ENCODE results near the gene CAD. TPM values are rescaled to one million over a fixed set of nuclear protein-coding genes. Genes with fewer than 3 reads are reported as not detected.

CAD gene
- total RNA-seq, 2 donors from 2014 or later = 11.1 to 49.1 TPM

DNA sequence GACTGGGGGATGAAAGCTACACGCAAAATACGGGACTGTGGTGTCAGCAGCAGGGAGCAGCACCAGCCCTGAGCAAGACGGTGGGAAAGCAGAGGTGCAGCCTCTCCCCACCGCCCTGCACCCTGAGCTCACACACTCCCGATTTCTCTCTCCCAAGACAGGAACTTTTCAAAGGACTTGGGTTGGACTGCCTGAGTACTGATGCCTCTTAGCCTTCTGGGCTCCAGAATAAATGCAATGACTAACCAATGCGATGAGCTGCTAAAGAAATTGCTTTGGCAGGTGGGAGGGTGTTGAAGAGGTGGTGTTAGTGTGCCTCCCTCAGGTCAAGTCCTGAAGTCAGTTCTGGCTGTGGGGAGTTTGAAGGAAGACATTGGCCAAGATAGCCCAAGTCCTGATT lies 74.7 kb downstream of the CAD start:
- no peak overlapping the region for H3K4me3 ChIP-seq
- DNase-seq = no peak
- H3K36me3 ChIP-seq = no peaks in the 10 kb centered on the region
- TF ChIP-seq, protein P1, sequence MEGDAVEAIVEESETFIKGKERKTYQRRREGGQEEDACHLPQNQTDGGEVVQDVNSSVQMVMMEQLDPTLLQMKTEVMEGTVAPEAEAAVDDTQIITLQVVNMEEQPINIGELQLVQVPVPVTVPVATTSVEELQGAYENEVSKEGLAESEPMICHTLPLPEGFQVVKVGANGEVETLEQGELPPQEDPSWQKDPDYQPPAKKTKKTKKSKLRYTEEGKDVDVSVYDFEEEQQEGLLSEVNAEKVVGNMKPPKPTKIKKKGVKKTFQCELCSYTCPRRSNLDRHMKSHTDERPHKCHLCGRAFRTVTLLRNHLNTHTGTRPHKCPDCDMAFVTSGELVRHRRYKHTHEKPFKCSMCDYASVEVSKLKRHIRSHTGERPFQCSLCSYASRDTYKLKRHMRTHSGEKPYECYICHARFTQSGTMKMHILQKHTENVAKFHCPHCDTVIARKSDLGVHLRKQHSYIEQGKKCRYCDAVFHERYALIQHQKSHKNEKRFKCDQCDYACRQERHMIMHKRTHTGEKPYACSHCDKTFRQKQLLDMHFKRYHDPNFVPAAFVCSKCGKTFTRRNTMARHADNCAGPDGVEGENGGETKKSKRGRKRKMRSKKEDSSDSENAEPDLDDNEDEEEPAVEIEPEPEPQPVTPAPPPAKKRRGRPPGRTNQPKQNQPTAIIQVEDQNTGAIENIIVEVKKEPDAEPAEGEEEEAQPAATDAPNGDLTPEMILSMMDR (IDR thresholded peaks at IDR 0.05) = no peak
- no peak overlapping the region for H3K27ac ChIP-seq
- intact Hi-C loops (cut with DNase I) = no loop called here
- H3K27me3 ChIP-seq = no peaks in the 10 kb centered on the region
- no peak overlapping the region for H3K9ac ChIP-seq (ENCODE audit: low read depth in 2 of 2, low read length in 2 of 2)
- H3K4me1 ChIP-seq = no peaks in the 10 kb centered on the region
- no peaks in the 10 kb centered on the region for H3K9me3 ChIP-seq

Other genes starting within 250 kb of the CAD start
- gene MAPRE3, start 246.7 kb upstream of the CAD start, total RNA-seq = 10 to 100 TPM; 21.6 to 22.0 TPM
- gene TMEM214, start 184.4 kb upstream of the CAD start, total RNA-seq = 100 to 1,000 TPM in 1 of 2 donors, 10 to 100 TPM in 1; 76.6 to 121 TPM
- gene AGBL5, start 165.7 kb upstream of the CAD start, total RNA-seq = 10 to 100 TPM; 15.1 to 16.8 TPM
- gene OST4, start 145.7 kb upstream of the CAD start, total RNA-seq = 100 to 1,000 TPM; 272 to 331 TPM
- gene EMILIN1, start 138.8 kb upstream of the CAD start, total RNA-seq = 10 to 100 TPM; 20.2 to 43.0 TPM
- 10 to 100 TPM in 1 of 2 donors, 1 to 10 TPM in 1; 8.9 to 20.3 TPM for gene KHK, start 130.6 kb upstream of the CAD start, total RNA-seq
- 1 to 10 TPM; 1.3 to 3.1 TPM for gene CGREF1, start 98.2 kb upstream of the CAD start, total RNA-seq
- not detected for gene ABHD1, start 93.6 kb upstream of the CAD start, total RNA-seq
- gene PREB, start 82.7 kb upstream of the CAD start, total RNA-seq = 10 to 100 TPM; 42.7 to 72.1 TPM
- not detected for gene PRR30, start 78.0 kb upstream of the CAD start, total RNA-seq
- gene TCF23, start 68.4 kb upstream of the CAD start, total RNA-seq = under 1 TPM; 0.05 to 0.07 TPM
- 10 to 100 TPM; 80.7 to 83.4 TPM for gene ATRAID, start 5.3 kb upstream of the CAD start, total RNA-seq
- gene SLC5A6, start 5.1 kb upstream of the CAD start, total RNA-seq = 10 to 100 TPM; 19.4 to 57.5 TPM
- not detected for gene SLC30A3, start 45.7 kb downstream of the CAD start, total RNA-seq
- not detected for gene DNAJC5G, start 58.1 kb downstream of the CAD start, total RNA-seq
- under 1 TPM in 1 of 2 donors, not detected in 1; 0.24 TPM for gene TRIM54, start 65.1 kb downstream of the CAD start, total RNA-seq
- 1 to 10 TPM in 1 of 2 donors, under 1 TPM in 1; 0.74 to 1.0 TPM for gene UCN, start 91.1 kb downstream of the CAD start, total RNA-seq
- 10 to 100 TPM; 35.0 to 58.3 TPM for gene MPV17, start 105.7 kb downstream of the CAD start, total RNA-seq
- 10 to 100 TPM; 48.4 to 60.0 TPM for gene GTF3C2, start 139.4 kb downstream of the CAD start, total RNA-seq
- gene EIF2B4, start 153.0 kb downstream of the CAD start, total RNA-seq = 10 to 100 TPM; 34.5 to 35.4 TPM
- gene SNX17, start 153.2 kb downstream of the CAD start, total RNA-seq = 10 to 100 TPM; 77.1 to 99.6 TPM
- gene ZNF513, start 163.4 kb downstream of the CAD start, total RNA-seq = 10 to 100 TPM; 21.7 to 24.5 TPM
- 100 to 1,000 TPM in 1 of 2 donors, 10 to 100 TPM in 1; 63.0 to 119 TPM for gene PPM1G, start 192.2 kb downstream of the CAD start, total RNA-seq
- gene NRBP1, start 211.3 kb downstream of the CAD start, total RNA-seq = 10 to 100 TPM; 69.6 to 87.7 TPM
- 100 to 1,000 TPM in 1 of 2 donors, 10 to 100 TPM in 1; 91.8 to 147 TPM for gene KRTCAP3, start 225.0 kb downstream of the CAD start, total RNA-seq

Data from colonic mucosa (tissue), 4 donors.